Hypothalamus (tissue), 51 donors: ENCODE data around the gene HOXD12.

Source experiments
- DNase-seq, 51 donors: peaks; one replicate each; lab custom pipeline; 2025; lab: John Stamatoyannopoulos, UW

The HOXD12 gene

GRCh38 chr2:176080540-176081375, 18.8 kb upstream of the HOXD12 start:
- DNase-seq: no peak

- DNase-seq: no peak
Observed at GRCh38 chr2:176081376-176081836, 18.2 kb upstream of the HOXD12 start.

- DNase-seq: no peak
Observed at GRCh38 chr2:176081837-176082524, 17.6 kb upstream of the HOXD12 start.

- no peak for DNase-seq
Observed at GRCh38 chr2:176082525-176082823, 17.1 kb upstream of the HOXD12 start.

GRCh38 chr2:176082824-176083751, 16.5 kb upstream of the HOXD12 start:
- DNase-seq: no peak

GRCh38 chr2:176083796-176084261, 15.8 kb upstream of the HOXD12 start, which contains the start of gene EVX2:
Gene EVX2, minus strand, starts transcription at chr2:176083962. Its CDS starts 186 bp downstream, at chr2:176083776.
- DNase-seq: no peak

- DNase-seq: no peak
Observed at GRCh38 chr2:176084611-176085119, 14.9 kb upstream of the HOXD12 start.

- DNase-seq: no peak
Observed at GRCh38 chr2:176085120-176085788, 14.3 kb upstream of the HOXD12 start.

- DNase-seq: peak in 30 of 51 donors; percentile 2 to 67 (median 19)
Observed at GRCh38 chr2:176085861-176086771, 13.5 kb upstream of the HOXD12 start.

- DNase-seq: no peak
Observed at GRCh38 chr2:176087330-176088047, 12.1 kb upstream of the HOXD12 start.

GRCh38 chr2:176088048-176088936, 11.3 kb upstream of the HOXD12 start:
- peak in 26 of 51 donors; percentile 1 to 63 (median 9) for DNase-seq

- no peak for DNase-seq
Observed at GRCh38 chr2:176088937-176089842, 10.4 kb upstream of the HOXD12 start.

- no peak for DNase-seq
Observed at GRCh38 chr2:176089843-176090395, 9.7 kb upstream of the HOXD12 start.

- DNase-seq: no peak
Observed at GRCh38 chr2:176090862-176091261, 8.7 kb upstream of the HOXD12 start.

GRCh38 chr2:176091329-176092258, 8.0 kb upstream of the HOXD12 start:
- no peak for DNase-seq
